ENCODE data around the gene TFAM.

- TF ChIP-seq CTCF (IDR thresholded peaks at IDR 0.05): no peak
- TF ChIP-seq POLR2A (IDR thresholded peaks at IDR 0.05): no peak
Measured at GRCh38 chr10:58372607-58373441, 12.4 kb upstream of the TFAM start.
